IPS-18a (cell line): ENCODE measurements around the gene MED13L.
A peak's percentile ranks its signal among the peaks of the same experiment; 100 is the strongest.

Experiments
- H3K27ac ChIP-seq: one replicate; pipeline ENCODE4 v1.5.1; 2013; ENCODE audit warnings: low read length
- H3K27me3 ChIP-seq: one replicate; pipeline ENCODE4 v1.6.1; 2013; ENCODE audit warnings: mild to moderate bottlenecking, low read length; ENCODE audit not compliant: control insufficient read depth, insufficient read depth
- H3K36me3 ChIP-seq: one replicate; pipeline ENCODE4 v1.6.1; 2013; ENCODE audit warnings: low read depth, low read length; ENCODE audit not compliant: control insufficient read depth
- H3K4me1 ChIP-seq: one replicate; pipeline ENCODE4 v1.6.1; 2013; ENCODE audit warnings: low read depth, low read length; ENCODE audit not compliant: control insufficient read depth
- H3K4me3 ChIP-seq: one replicate; pipeline ENCODE4 v1.5.1; 2013; ENCODE audit warnings: low read length
- H3K9ac ChIP-seq: one replicate; pipeline ENCODE4 v1.6.1; 2013; ENCODE audit warnings: mild to moderate bottlenecking, low read length, moderate library complexity
- H3K9me3 ChIP-seq: one replicate; pipeline ENCODE4 v1.6.1; 2013; ENCODE audit warnings: low read depth, low read length; ENCODE audit not compliant: control insufficient read depth

MED13L gene

GRCh38 chr12:116277467-116278278 is at the start of gene MED13L:
TSS of gene MED13L (minus strand) at chr12:116277693. CDS start at chr12:116277131, 562 bp downstream.
- H3K9me3 ChIP-seq: no peaks in the 10 kb centered on the region
- peak within 1 kb of the TSS; percentile 85 for H3K9ac ChIP-seq
- peak within 1 kb of the TSS; percentile 96 for H3K4me3 ChIP-seq
- H3K27me3 ChIP-seq: no peaks in the 10 kb centered on the region
- H3K27ac ChIP-seq: no peak within 1 kb of the TSS
- no peaks in the 10 kb centered on the region for H3K36me3 ChIP-seq
- H3K4me1 ChIP-seq: peaks cover 27% of the 10 kb centered on the region

DNA sequence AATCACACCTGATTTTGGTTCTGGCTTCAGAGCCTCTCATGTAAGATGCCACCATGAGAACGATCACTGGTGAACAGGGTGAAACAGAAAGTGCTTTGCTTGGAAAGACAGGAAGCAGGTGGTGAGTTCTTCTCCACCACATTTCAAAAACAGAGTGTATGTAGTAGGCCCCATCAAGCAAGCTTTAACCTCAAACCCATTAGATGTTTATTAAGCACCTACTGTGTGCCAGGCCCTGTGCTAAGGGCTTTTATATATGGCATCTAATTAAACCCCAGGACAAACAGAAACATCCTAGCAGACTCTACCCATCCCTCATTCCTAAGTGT is 47.8 kb upstream of the MED13L start:
- no peaks in the 10 kb centered on the region for H3K36me3 ChIP-seq
- no peaks in the 10 kb centered on the region for H3K27me3 ChIP-seq
- H3K27ac ChIP-seq: no peak overlapping the region
- no peak overlapping the region for H3K9ac ChIP-seq
- no peaks in the 10 kb centered on the region for H3K9me3 ChIP-seq
- no peaks in the 10 kb centered on the region for H3K4me1 ChIP-seq
- no peak overlapping the region for H3K4me3 ChIP-seq

- Histone ChIP-seq H3K4me1 (no peaks in the 10 kb centered on the region), H3K27ac (no peak overlapping the region), H3K36me3 (no peaks in the 10 kb centered on the region), H3K9me3 (no peaks in the 10 kb centered on the region), H3K9ac (no peak overlapping the region), H3K4me3 (no peak overlapping the region), H3K27me3 (no peaks in the 10 kb centered on the region)
Observed at GRCh38 chr12:116324654-116325335, 47.3 kb upstream of the MED13L start.

DNA sequence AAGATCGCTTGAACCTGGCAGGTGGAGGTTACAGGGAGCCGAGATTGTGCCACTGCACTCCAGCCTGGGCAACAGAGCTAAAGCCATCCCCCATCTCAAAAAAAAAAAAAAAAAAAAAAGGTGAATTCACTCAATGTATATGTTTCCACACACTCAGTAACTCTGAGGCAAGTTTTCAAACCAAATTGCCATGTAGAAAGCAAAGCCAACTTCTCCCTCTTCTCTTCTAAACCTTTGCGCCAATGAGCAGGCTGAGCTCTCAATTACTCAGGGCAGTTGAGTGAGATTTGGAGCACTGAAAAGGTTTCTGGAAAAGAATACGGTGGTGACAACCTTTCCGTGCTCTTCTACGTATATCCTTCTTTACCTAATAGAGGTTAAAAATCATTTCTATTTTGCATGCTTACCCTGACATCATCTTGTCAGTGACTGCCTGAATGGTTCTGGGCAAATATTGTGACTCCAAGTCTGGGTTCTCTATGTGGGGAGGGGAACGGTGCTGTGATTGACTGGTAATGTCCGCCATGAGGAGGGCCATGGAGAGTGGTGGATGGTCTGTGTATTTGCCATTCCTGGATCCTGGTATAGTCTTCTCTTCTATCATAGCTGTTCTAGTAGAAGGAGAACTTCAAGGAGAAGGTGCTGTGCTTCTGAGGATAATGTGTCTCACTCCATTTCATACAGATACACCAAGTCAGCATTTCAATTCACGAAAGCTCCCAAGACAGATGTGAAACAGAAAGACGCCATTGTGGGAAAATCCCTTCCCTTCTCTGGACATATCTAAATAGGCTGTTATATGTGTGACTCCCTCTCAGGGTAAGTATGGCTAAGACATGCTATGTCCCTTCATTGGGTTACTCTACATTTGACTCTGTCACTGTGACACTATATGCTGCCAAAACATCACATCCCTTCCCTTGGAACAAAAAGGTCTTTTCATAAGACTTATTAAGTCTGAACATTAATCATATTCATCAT is 46.2 kb upstream of the MED13L start:
- no peaks in the 10 kb centered on the region for H3K27me3 ChIP-seq
- no peaks in the 10 kb centered on the region for H3K36me3 ChIP-seq
- H3K4me1 ChIP-seq: no peaks in the 10 kb centered on the region
- no peak overlapping the region for H3K4me3 ChIP-seq
- H3K9me3 ChIP-seq: no peaks in the 10 kb centered on the region
- no peak overlapping the region for H3K9ac ChIP-seq
- no peak overlapping the region for H3K27ac ChIP-seq

- no peak overlapping the region for H3K4me3 ChIP-seq
- no peaks in the 10 kb centered on the region for H3K27me3 ChIP-seq
- no peaks in the 10 kb centered on the region for H3K36me3 ChIP-seq
- no peak overlapping the region for H3K9ac ChIP-seq
- H3K27ac ChIP-seq: no peak overlapping the region
- H3K4me1 ChIP-seq: no peaks in the 10 kb centered on the region
- H3K9me3 ChIP-seq: no peaks in the 10 kb centered on the region
Observed at GRCh38 chr12:116321913-116322312, 44.4 kb upstream of the MED13L start.

GRCh38 chr12:116320791-116321217 is 43.3 kb upstream of the MED13L start:
- Histone ChIP-seq H3K36me3 (no peaks in the 10 kb centered on the region), H3K27ac (no peak overlapping the region), H3K27me3 (no peaks in the 10 kb centered on the region), H3K9ac (no peak overlapping the region), H3K4me3 (no peak overlapping the region), H3K4me1 (no peaks in the 10 kb centered on the region), H3K9me3 (no peaks in the 10 kb centered on the region)

- Histone ChIP-seq H3K9me3 (no peaks in the 10 kb centered on the region), H3K9ac (no peak overlapping the region), H3K4me1 (no peaks in the 10 kb centered on the region), H3K27ac (no peak overlapping the region), H3K36me3 (no peaks in the 10 kb centered on the region), H3K4me3 (no peak overlapping the region), H3K27me3 (no peaks in the 10 kb centered on the region)
Observed at GRCh38 chr12:116319898-116320621, 42.6 kb upstream of the MED13L start.

DNA sequence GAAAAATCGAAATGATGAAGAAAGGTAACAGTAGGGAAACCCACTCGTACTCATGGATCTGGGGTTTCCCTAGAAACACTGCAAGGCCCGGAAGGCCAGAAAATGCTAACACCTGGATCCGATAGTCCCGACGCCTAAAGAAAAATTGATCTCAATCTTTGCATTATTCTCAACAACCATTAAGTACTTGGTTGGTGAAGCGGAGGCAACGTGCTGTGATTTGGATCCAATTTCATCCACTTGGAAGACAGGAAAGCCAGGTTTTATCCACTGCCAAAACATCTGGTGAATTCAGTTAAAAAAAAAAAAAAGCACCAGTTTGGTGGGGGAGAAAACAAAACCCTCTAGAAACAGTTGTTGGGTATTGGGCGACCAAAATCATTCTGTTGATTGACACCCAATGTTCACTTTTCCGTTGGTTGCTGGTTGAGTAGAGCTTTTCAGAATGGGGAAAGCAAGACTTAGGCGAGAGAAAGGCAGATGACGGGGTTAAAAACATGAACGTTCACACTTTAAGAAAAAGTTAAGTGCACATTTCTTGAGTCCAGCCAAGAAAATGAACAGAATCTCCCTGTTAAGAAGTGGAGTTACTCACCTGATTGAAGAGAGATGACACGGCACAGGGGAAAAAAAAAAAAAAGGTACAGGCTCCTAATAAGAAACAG is 41.9 kb upstream of the MED13L start:
- Histone ChIP-seq H3K27ac (no peak overlapping the region), H3K27me3 (no peaks in the 10 kb centered on the region), H3K4me3 (no peak overlapping the region), H3K36me3 (no peaks in the 10 kb centered on the region), H3K4me1 (peaks cover 2% of the 10 kb centered on the region), H3K9me3 (no peaks in the 10 kb centered on the region), H3K9ac (no peak overlapping the region)

DNA sequence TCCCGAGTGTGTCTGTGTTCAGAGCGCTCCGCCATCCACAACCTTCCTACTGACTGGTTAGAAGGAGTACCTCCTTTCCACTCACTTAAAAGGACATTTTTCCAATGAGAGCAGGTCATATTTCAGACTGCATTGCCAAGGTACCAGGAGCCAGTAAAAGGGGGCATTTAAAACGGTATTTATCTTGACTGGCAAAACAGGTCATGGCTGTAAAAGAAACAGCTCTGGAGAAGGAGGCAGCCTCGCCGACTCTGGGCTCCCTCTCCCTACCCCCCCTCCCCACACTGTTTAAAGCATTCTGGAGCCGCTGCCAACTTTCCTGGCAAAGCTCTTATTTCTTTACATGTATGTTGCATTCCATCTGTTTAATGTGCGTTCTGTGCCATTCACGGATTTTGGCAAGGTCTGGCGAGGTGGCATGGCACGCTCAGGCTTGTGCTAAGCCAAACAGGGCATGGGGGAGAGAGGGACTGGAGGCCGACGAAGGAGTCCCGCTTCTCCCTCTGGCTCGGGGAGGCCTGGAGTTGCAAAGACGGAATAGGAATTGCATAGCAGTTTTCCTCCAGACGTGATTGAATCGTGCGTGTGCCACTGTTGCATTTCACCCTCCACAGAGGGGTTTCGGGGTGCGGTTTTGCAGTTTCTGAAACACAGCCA is 41.2 kb upstream of the MED13L start:
- no peak overlapping the region for H3K9ac ChIP-seq
- no peaks in the 10 kb centered on the region for H3K27me3 ChIP-seq
- no peaks in the 10 kb centered on the region for H3K36me3 ChIP-seq
- H3K9me3 ChIP-seq: no peaks in the 10 kb centered on the region
- H3K4me3 ChIP-seq: no peak overlapping the region
- H3K27ac ChIP-seq: no peak overlapping the region
- H3K4me1 ChIP-seq: peaks cover 4% of the 10 kb centered on the region

- Histone ChIP-seq H3K27me3 (no peaks in the 10 kb centered on the region), H3K4me3 (no peak overlapping the region), H3K4me1 (peaks cover 4% of the 10 kb centered on the region), H3K9ac (no peak overlapping the region), H3K9me3 (no peaks in the 10 kb centered on the region), H3K27ac (no peak overlapping the region), H3K36me3 (no peaks in the 10 kb centered on the region)
Observed at GRCh38 chr12:116317986-116318575, 40.6 kb upstream of the MED13L start.
